ENCODE data around the gene OR51L1.

OR51L1 gene

DNA sequence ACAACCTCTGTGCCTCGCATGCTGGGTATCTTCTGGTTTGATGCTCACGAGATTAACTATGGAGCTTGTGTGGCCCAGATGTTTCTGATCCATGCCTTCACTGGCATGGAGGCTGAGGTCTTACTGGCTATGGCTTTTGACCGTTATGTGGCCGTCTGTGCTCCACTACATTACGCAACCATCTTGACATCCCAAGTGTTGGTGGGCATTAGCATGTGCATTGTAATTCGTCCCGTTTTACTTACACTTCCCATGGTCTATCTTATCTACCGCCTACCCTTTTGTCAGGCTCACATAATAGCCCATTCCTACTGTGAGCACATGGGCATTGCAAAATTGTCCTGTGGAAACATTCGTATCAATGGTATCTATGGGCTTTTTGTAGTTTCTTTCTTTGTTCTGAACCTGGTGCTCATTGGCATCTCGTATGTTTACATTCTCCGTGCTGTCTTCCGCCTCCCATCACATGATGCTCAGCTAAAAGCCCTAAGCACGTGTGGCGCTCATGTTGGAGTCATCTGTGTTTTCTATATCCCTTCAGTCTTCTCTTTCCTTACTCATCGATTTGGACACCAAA, 52.2 kb downstream of the OR51L1 start:
- DNase-seq (ENCODE audit: low read depth, low spot score), result no peak

All from brain pericyte (primary cell).